Measurements from ENCODE around the gene ADGRG2. TPM values are rescaled to one million over a fixed set of nuclear protein-coding genes. Genes with fewer than 3 reads are reported as not detected.

Gene ADGRG2
- total and polyA plus RNA-seq, 9 of the 15 experiments (the other 6 are each of a cell fraction or from before 2014, with no cell fraction given), result 0.03 TPM; not detected in 8

GRCh38 chrX:18985186-18985435, 137.2 kb downstream of the ADGRG2 start:
- ATAC-seq (peak; percentile 10), FAIRE-seq (no peak), DNase-seq (ENCODE audit: extremely low read depth in 1 of 4, low spot score in 3 of 4) (peak in 1 of 4 experiments; percentile 8)
- peak overlapping the region; percentile 92 for H3K4me2 ChIP-seq (ENCODE audit: insufficient read depth, low read length)
- no peaks in the 10 kb centered on the region for H3K9me3 ChIP-seq (replicated peaks; ENCODE audit: control insufficient read depth, insufficient read depth, low read depth, low read length)
- H3K4me3 ChIP-seq, result peak overlapping the region; percentile 85
- H3K27me3 ChIP-seq (ENCODE audit: control insufficient read depth in 2 of 2, insufficient read depth in 2 of 2, low read length in 2 of 2), result no peaks in the 10 kb centered on the region
- H3K9me1 ChIP-seq (ENCODE audit: control insufficient read depth, insufficient read depth, low read length), result no peaks in the 10 kb centered on the region
- 0% methylated on average over 4 of the region's 4 CpGs for WGBS (ENCODE audit: insufficient coverage, low coverage, missing lambda C conversion rate)
- POLR2A ChIA-PET, result interaction anchor here (0.5 to 0.9 kb wide), 3 partner anchors 16 to 22 kb away, joined by 3 to 4 read pairs (median 3); no protein-coding TSS in a partner anchor
- peaks cover 32% of the 10 kb centered on the region for H3K79me2 ChIP-seq (ENCODE audit: control insufficient read depth, insufficient read depth, low read length)
- in situ Hi-C loops (cut with MboI) (no loop called here), intact Hi-C loops (cut with micrococcal nuclease) (no loop called here)
- H3K27ac ChIP-seq (ENCODE audit: extremely low read depth, low read depth, low read length), result peak overlapping the region; percentile 92
- H2AFZ ChIP-seq (ENCODE audit: low read depth, low read length), result peak overlapping the region; percentile 99
- H3K4me1 ChIP-seq (replicated peaks in 1 of 2; ENCODE audit: control insufficient read depth in 2 of 2, insufficient read depth in 2 of 2, low read length in 2 of 2), result peaks cover 0 to 3% of the 10 kb centered on the region in 2 experiments; a peak in 3 of 5 replicates
- H3K9ac ChIP-seq (ENCODE audit: insufficient read depth in 1 of 2, low read depth in 2 of 2, low read length in 2 of 2), result peak overlapping the region; percentile 87 to 95
- CTCF ChIA-PET (ENCODE audit: low intra/inter-chr PET ratio), result no interaction called here
- TF ChIP-seq ZMIZ1 (IDR thresholded peaks at IDR 0.05; ENCODE audit: low read depth in 2 of 2, low read length in 2 of 2), result peak in 1 of 2 experiments; percentile 23; a peak in 1 of 4 replicates
- TF ChIP-seq ZBTB17 (CRISPR knock-in tag; IDR thresholded peaks at IDR 0.05), result peak; percentile 89
- TF ChIP-seq RAD51 (IDR thresholded peaks at IDR 0.05; ENCODE audit: borderline replicate concordance, low read depth), result no peak
- 0 out of 4 replicates have a peak, but pooled peaks of 1 of the 2 experiments have one; percentile 25 for TF ChIP-seq HDAC1 (IDR thresholded peaks at IDR 0.05)
- TF ChIP-seq ZNF165 (CRISPR knock-in tag; IDR thresholded peaks at IDR 0.05; ENCODE audit: borderline replicate concordance), result no peak
- TF ChIP-seq EHMT2 (IDR thresholded peaks at IDR 0.05), result 0 out of 2 replicates have a peak, but pooled peaks have one; percentile 9
- TF ChIP-seq MLLT1 (IDR thresholded peaks at IDR 0.05), result peak in 1 of 2 experiments; percentile 91; a peak in 2 of 4 replicates
- TF ChIP-seq RB1 (IDR thresholded peaks at IDR 0.05; ENCODE audit: low read depth), result no peak
- peak; percentile 60; the same call in 1 of the 2 replicates for TF ChIP-seq POLR2H (tag; IDR thresholded peaks at IDR 0.05; ENCODE audit: low read depth)
- TF ChIP-seq SMARCA5 (IDR thresholded peaks at IDR 0.05), result no peak
- peak; percentile 77 for TF ChIP-seq GABPA (tag; conservative IDR thresholded peaks at IDR 0.05; ENCODE audit: low read depth)
- TF ChIP-seq SMARCE1 (IDR thresholded peaks at IDR 0.05), result 0 out of 2 replicates have a peak, but pooled peaks have one; percentile 28
- 0 out of 2 replicates have a peak, but pooled peaks have one; percentile 0 for TF ChIP-seq SMAD4 (CRISPR knock-in tag; conservative IDR thresholded peaks at IDR 0.05)
- TF ChIP-seq DIDO1 (tag; IDR thresholded peaks at IDR 0.05; ENCODE audit: low read depth), result no peak
- no peak for TF ChIP-seq ZBTB34 (CRISPR knock-in tag; IDR thresholded peaks at IDR 0.05)
- TF ChIP-seq TAF7 (tag; IDR thresholded peaks at IDR 0.05), result 0 out of 2 replicates have a peak, but pooled peaks have one; percentile 1
- no peaks in the 10 kb centered on the region for H4K20me1 ChIP-seq (replicated peaks; ENCODE audit: control insufficient read depth, insufficient read depth, low read length)
- H3K36me3 ChIP-seq (ENCODE audit: control insufficient read depth, insufficient read depth, low read length), result peaks cover 5% of the 10 kb centered on the region; the same call in 1 of the 3 replicates
- BruUV-seq (replicated peaks), result no TSS peak

Data from K562 (cell line).